Loucy (cell line): ENCODE results near the gene MEFV.

Experiments
- H2AFZ ChIP-seq: fragments of 200-600 bp; sonication (generic); 2 replicates; pipeline ENCODE4 v1.6.0; 2016; ENCODE audit warnings: antibody characterized with exemption, mild to moderate bottlenecking, low read length, moderate library complexity
- H3F3A ChIP-seq: fragments of 200-600 bp; 2 replicates; pipeline ENCODE4 v1.6.0; 2016; ENCODE audit warnings: antibody characterized with exemption, low read depth, mild to moderate bottlenecking
- H3K27me3 ChIP-seq: fragments of 200-600 bp; sonication (generic); 2 replicates; pipeline ENCODE4 v1.6.1; 2014; ENCODE audit warnings: low read length, mild to moderate bottlenecking; ENCODE audit not compliant: insufficient read depth, poor library complexity, severe bottlenecking
- H3K36me3 ChIP-seq: fragments of 200-600 bp; sonication (generic); 2 replicates; pipeline ENCODE4 v1.6.1; 2016; ENCODE audit warnings: low read length; ENCODE audit not compliant: insufficient read depth
- H3K4me1 ChIP-seq: fragments of 200-600 bp; sonication (generic); 2 replicates; pipeline ENCODE4 v1.5.1; 2014; ENCODE audit warnings: low read length, mild to moderate bottlenecking; ENCODE audit not compliant: insufficient read depth, poor library complexity, severe bottlenecking
- H3K4me2 ChIP-seq: fragments of 200-600 bp; sonication (generic); 2 replicates; pipeline ENCODE4 v1.6.0; 2014; ENCODE audit warnings: antibody characterized with exemption, low read length, low read depth, mild to moderate bottlenecking; ENCODE audit not compliant: poor library complexity, severe bottlenecking
- H3K4me3 ChIP-seq: fragments of 200-600 bp; sonication (generic); 2 replicates; pipeline ENCODE4 v1.5.1; 2014; ENCODE audit warnings: low read length, mild to moderate bottlenecking, mixed read lengths; ENCODE audit not compliant: poor library complexity, severe bottlenecking
- H3K79me2 ChIP-seq: fragments of 200-600 bp; sonication (generic); 2 replicates; pipeline ENCODE4 v1.6.1; 2014; ENCODE audit warnings: low read length; ENCODE audit not compliant: insufficient read depth
- H3K9ac ChIP-seq: fragments of 200-600 bp; sonication (generic); 2 replicates; pipeline ENCODE4 v1.6.0; 2014; ENCODE audit warnings: mild to moderate bottlenecking, low read depth, low read length, moderate library complexity; ENCODE audit not compliant: poor library complexity, severe bottlenecking
- H3K9me2 ChIP-seq: fragments of 200-600 bp; sonication (generic); replicated peaks from 2 replicates; pipeline ENCODE4 v1.6.1; 2016; ENCODE audit warnings: low read depth, low read length, mixed read lengths
- H3K9me3 ChIP-seq: fragments of 200-600 bp; sonication (generic); 2 replicates; pipeline ENCODE4 v1.6.1; 2014; ENCODE audit warnings: mild to moderate bottlenecking, antibody characterized with exemption, low read length, low read depth; ENCODE audit not compliant: insufficient read depth
- H4K20me1 ChIP-seq: fragments of 200-600 bp; sonication (generic); 2 replicates; pipeline ENCODE4 v1.6.0; 2014; ENCODE audit warnings: antibody characterized with exemption, low read length, mild to moderate bottlenecking; ENCODE audit not compliant: insufficient read depth, poor library complexity, severe bottlenecking
- CTCF ChIP-seq: fragments of 200-600 bp; sonication (generic); conservative IDR thresholded peaks from 2 replicates; pipeline ENCODE4 v1.5.1; 2014; ENCODE audit warnings: mild to moderate bottlenecking, antibody characterized with exemption, low read length
- EZH2phosphoT487 ChIP-seq: fragments of 200-600 bp; IDR thresholded peaks from 2 replicates; pipeline ENCODE4 v1.6.1; 2018; ENCODE audit warnings: antibody characterized with exemption, mild to moderate bottlenecking, moderate library complexity, borderline replicate concordance

Gene MEFV

GRCh38 chr16:3292604-3293003 is 36.2 kb upstream of the MEFV start:
- no peak overlapping the region for H3K4me3 ChIP-seq
- H3K79me2 ChIP-seq, result peaks cover 22% of the 10 kb centered on the region; the same call in 1 of the 2 replicates

DNA sequence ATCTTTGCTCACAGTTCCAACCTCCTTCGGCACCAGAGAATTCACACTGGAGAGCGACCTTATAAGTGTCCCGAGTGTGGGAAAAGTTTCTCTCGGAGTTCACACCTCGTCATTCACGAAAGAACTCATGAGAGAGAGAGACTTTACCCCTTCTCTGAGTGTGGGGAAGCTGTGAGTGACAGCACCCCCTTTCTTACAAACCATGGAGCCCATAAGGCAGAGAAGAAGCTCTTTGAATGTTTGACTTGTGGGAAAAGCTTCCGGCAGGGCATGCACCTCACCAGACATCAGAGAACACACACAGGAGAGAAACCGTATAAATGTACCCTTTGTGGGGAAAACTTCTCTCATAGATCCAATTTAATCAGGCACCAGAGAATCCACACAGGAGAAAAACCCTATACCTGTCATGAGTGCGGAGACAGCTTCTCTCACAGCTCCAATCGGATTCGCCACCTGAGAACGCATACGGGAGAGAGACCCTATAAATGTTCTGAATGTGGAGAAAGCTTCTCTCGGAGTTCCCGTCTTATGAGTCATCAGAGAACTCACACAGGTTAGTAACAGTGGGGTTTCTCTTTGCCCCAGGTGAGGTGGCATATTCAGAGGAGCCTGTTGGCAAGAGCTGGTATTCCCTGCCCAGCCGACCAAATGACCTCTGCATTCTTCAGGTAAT is 33.7 kb upstream of the MEFV start:
- Histone ChIP-seq H4K20me1 (no peaks in the 10 kb centered on the region), H3K9ac (no peak overlapping the region), H3F3A (no peaks in the 10 kb centered on the region), H3K9me3 (no peaks in the 10 kb centered on the region; the same call in 1 of the 2 replicates), H3K36me3 (peaks cover 27% of the 10 kb centered on the region; the same call in 1 of the 2 replicates), H3K27me3 (no peaks in the 10 kb centered on the region), H3K4me2 (no peak overlapping the region), H3K9me2 (no peaks in the 10 kb centered on the region), H3K4me1 (no peaks in the 10 kb centered on the region), H3K4me3 (no peak overlapping the region), H2AFZ (no peak overlapping the region), H3K79me2 (peaks cover 45% of the 10 kb centered on the region)
- TF ChIP-seq CTCF (no peak), EZH2phosphoT487 (no peak)

More at GRCh38 chr16:3292604-3293003, 36.2 kb upstream of the MEFV start:
- Histone ChIP-seq H3K36me3 (peaks cover 27% of the 10 kb centered on the region; the same call in 1 of the 2 replicates), H3K4me2 (no peak overlapping the region), H3K9ac (no peak overlapping the region), H3K9me3 (no peaks in the 10 kb centered on the region; the same call in 1 of the 2 replicates), H4K20me1 (no peaks in the 10 kb centered on the region), H2AFZ (no peak overlapping the region), H3K4me1 (no peaks in the 10 kb centered on the region), H3F3A (no peaks in the 10 kb centered on the region), H3K9me2 (no peaks in the 10 kb centered on the region), H3K27me3 (no peaks in the 10 kb centered on the region)
- TF ChIP-seq CTCF (no peak), EZH2phosphoT487 (no peak)

DNA sequence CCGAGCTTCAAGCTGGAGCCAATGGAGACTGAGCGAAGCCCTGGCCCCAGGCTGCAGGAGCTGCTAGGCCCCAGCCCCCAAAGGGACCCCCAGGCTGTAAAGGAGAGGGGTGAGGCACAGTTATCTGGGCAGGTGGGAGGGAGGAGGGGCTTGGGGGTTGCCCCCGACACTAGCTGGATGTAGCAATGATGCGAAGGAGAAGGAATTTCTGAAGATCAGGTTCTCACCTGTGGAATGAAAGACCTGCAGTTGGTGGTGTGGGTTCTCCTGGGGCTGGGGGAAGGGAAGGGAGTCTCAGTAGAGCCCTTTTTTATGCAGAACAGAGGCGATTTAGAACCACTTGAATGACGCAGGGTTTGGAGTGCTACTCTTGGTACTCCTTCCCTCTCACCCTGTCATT is 28.7 kb upstream of the MEFV start:
- no peak for TF ChIP-seq EZH2phosphoT487
- TF ChIP-seq CTCF, result no peak
- no peaks in the 10 kb centered on the region for H3K27me3 ChIP-seq
- H3K79me2 ChIP-seq, result peaks cover 60% of the 10 kb centered on the region
- peak overlapping the region; percentile 89 for H3K4me3 ChIP-seq
- no peaks in the 10 kb centered on the region for H3F3A ChIP-seq
- H3K4me2 ChIP-seq, result peak overlapping the region; percentile 88
- peaks cover 14% of the 10 kb centered on the region; the same call in 1 of the 2 replicates for H3K36me3 ChIP-seq
- peaks cover 15% of the 10 kb centered on the region for H4K20me1 ChIP-seq
- no peak overlapping the region for H2AFZ ChIP-seq
- H3K9me2 ChIP-seq, result no peaks in the 10 kb centered on the region
- H3K4me1 ChIP-seq, result no peaks in the 10 kb centered on the region
- H3K9ac ChIP-seq, result peak overlapping the region; percentile 92
- no peaks in the 10 kb centered on the region; the same call in 1 of the 2 replicates for H3K9me3 ChIP-seq
